Measurements from ENCODE around the gene GPR153. TPM values are rescaled to one million over a fixed set of nuclear protein-coding genes. Genes with fewer than 3 reads are reported as not detected.

The GPR153 gene
- total and polyA plus RNA-seq, 2 of the 13 experiments (the other 11 are each of a cell fraction or from before 2014, with no cell fraction given): 0.22 to 0.31 TPM

DNA sequence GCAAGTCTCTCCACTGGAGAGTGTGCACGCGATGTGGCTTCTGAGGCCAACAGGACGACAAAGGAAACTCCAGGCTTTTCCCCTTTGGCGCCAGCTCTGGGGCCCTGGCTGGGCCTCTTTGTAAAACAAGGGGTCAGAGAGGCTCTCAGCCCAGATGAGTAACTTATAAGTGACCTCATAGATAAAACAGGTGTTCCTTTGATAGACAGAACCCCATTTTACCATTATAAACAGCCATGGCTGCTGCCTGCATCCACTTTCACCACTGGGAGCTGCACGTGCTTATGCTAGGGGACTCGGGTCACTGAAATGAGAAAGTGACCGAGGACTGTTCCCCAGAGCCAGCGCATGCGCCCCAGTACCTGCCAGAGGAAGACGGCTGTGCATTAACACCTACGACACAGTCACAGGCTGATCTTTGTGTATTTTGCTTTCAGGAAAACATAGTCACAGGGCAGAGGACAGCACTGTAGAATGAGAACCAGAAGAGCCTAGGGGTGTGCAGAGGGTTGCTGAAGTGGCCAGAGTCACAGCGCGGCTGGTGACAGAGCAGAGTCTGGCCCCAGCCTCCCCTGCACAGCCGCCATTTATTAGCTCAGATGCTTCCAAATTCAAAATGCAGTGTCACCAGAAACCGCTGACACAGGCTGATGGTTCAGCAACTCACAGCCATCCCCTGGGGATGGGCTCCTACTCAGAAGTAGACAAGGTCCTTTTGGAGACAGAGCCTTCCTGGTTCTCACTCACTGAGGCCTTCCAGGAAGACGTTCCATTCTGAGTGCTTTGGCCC, 42.3 kb downstream of the GPR153 start:
- in situ Hi-C loops (cut with HindIII; ENCODE audit: extremely low pct_ligation_motif_present, low pct_unique_long_range_greater_than_20kb) (no loop called here), intact Hi-C loops (cut with micrococcal nuclease; ENCODE audit: unreplicated experiment) (no loop called here)
- TF ChIP-seq LCORL (IDR thresholded peaks at IDR 0.05) (no peak), LCORL (CRISPR knock-in tag; IDR thresholded peaks at IDR 0.05) (no peak), ZNF558 (CRISPR knock-in tag; IDR thresholded peaks at IDR 0.05; ENCODE audit: borderline replicate concordance) (no peak), RARG (CRISPR knock-in tag; IDR thresholded peaks at IDR 0.05; ENCODE audit: low read depth) (no peak)
- TF ChIP-seq, protein P1, sequence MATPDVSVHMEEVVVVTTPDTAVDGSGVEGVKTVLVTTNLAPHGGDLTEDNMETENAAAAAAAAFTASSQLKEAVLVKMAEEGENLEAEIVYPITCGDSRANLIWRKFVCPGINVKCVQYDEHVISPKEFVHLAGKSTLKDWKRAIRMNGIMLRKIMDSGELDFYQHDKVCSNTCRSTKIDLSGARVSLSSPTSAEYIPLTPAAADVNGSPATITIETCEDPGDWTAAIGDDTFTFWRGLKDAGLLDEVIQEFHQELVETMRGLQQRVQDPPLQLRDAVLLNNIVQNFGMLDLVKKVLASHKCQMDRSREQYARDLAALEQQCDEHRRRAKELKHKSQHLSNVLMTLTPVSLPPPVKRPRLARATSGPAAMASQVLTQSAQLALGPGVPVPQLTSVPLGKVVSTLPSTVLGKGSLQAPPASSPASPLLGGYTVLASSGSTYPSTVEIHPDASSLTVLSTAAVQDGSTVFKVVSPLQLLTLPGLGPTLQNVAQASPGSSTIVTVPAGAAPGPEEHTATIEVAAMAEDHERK (CRISPR knock-in tag; IDR thresholded peaks at IDR 0.05; ENCODE audit: low read depth): no peak
- ATAC-seq: peak; percentile 16; the same call in 2 of the 3 replicates
- no peak overlapping the region for H3K4me2 ChIP-seq (ENCODE audit: low read depth, low read length)
- 99% methylated on average over 12 of the region's 16 CpGs for WGBS (ENCODE audit: low lambda C conversion rate)
- H3K9ac ChIP-seq (ENCODE audit: insufficient read depth, low read depth, low read length): no peak overlapping the region
- H3K36me3 ChIP-seq (replicated peaks in 1 of 2; ENCODE audit: control insufficient read depth in 1 of 2, insufficient read depth in 2 of 2, low read length in 2 of 2): peaks cover 0 to 11% of the 10 kb centered on the region in 2 experiments; a peak in 2 of 5 replicates
- no peak for FAIRE-seq
- H3K4me3 ChIP-seq (replicated peaks in 1 of 3; ENCODE audit: insufficient read depth in 1 of 3, low read depth in 2 of 3, low read length in 3 of 3): no peak overlapping the region
- no peaks in the 10 kb centered on the region for H3K9me3 ChIP-seq (ENCODE audit: low read length)
- H3K27ac ChIP-seq (ENCODE audit: extremely low read length, insufficient read depth, low read length): no peak overlapping the region
- no peaks in the 10 kb centered on the region for H3K27me3 ChIP-seq (ENCODE audit: control insufficient read depth in 1 of 2, insufficient read depth in 2 of 2, low read length in 2 of 2)
- no peaks in the 10 kb centered on the region for H3K79me2 ChIP-seq (ENCODE audit: insufficient read depth, low read length)
- H3K4me1 ChIP-seq (ENCODE audit: insufficient read depth, low read length): no peaks in the 10 kb centered on the region
- no peak overlapping the region for H2AFZ ChIP-seq (ENCODE audit: low read length)
- H4K20me1 ChIP-seq (ENCODE audit: insufficient read depth, low read length): no peaks in the 10 kb centered on the region
- DNase-seq (ENCODE audit: low spot score): no peak
- CTCF ChIA-PET (ENCODE audit: low intra/inter-chr PET ratio, low total read pairs): no interaction called here
- POLR2A ChIA-PET: interaction anchor here (1.6 to 2.6 kb wide), 2 partner anchors 12 to 19 kb away, joined by 3 to 7 read pairs; partner anchors contain the start of gene RNF207
- BruUV-seq (replicated peaks): no TSS peak

Data from HepG2 (cell line).